CD4-positive, alpha-beta memory T cell (primary cell): ENCODE measurements around the gene AKAP12. TPM values are rescaled to one million over a fixed set of nuclear protein-coding genes. Genes with fewer than 3 reads are reported as not detected.

Experiments used
- CTCF ChIA-PET: fragments of 350-600 bp; sonication (Branson Sonifier 250); formaldehyde crosslinking; loops from one replicate; lab custom pipeline; 2021; ENCODE audit warnings: inconsistent platforms; ENCODE audit not compliant: partially characterized antibody; lab: Charles Lee
- POLR2A ChIA-PET: fragments of 350-600 bp; sonication (Branson Sonifier 250); formaldehyde crosslinking; loops from one replicate; lab custom pipeline; 2021; ENCODE audit not compliant: partially characterized antibody; lab: Charles Lee
- DNase-seq, 5 donors: peaks; one replicate each; pipeline versions ENCODE4 v3.0.0 to v3.0.0-alpha.2; 2020 to 2022; ENCODE audit warnings: mixed read lengths in 1 of 5
- H3K27ac ChIP-seq: one replicate; pipeline ENCODE4 v1.7.0; 2013; ENCODE audit warnings: low read depth, low read length
- H3K27me3 ChIP-seq: 2 replicates; pipeline ENCODE4 v1.7.0; 2013; ENCODE audit warnings: mild to moderate bottlenecking, low read length, moderate library complexity; ENCODE audit not compliant: insufficient read depth
- H3K36me3 ChIP-seq: 2 replicates; pipeline ENCODE4 v1.7.0; 2013; ENCODE audit warnings: mild to moderate bottlenecking, low read length, moderate library complexity; ENCODE audit not compliant: insufficient read depth
- H3K4me1 ChIP-seq: 2 replicates; pipeline ENCODE4 v1.7.0; 2013; ENCODE audit warnings: mild to moderate bottlenecking, low read length, moderate library complexity; ENCODE audit not compliant: insufficient read depth
- H3K4me3 ChIP-seq, 2 donors: one replicate each; pipeline ENCODE4 v1.7.0; 2013; ENCODE audit warnings: low read length in 2 of 2, mild to moderate bottlenecking in 1 of 2
- H3K9me3 ChIP-seq, 2 donors: one replicate each; pipeline ENCODE4 v1.7.0; 2013; ENCODE audit warnings: low read length in 2 of 2, control low read depth in 1 of 2; ENCODE audit not compliant: control insufficient read depth in 1 of 2
- H3K27ac Mint-ChIP-seq, 7 donors: one replicate each; pipeline ENCODE4 v1.8.0; 2020 to 2021; ENCODE audit warnings: mixed read lengths in 7 of 7, mild to moderate bottlenecking in 6 of 7, inconsistent platforms in 3 of 7, moderate library complexity in 3 of 7
- H3K27me3 Mint-ChIP-seq, 2 donors: one replicate each; pipeline ENCODE4 v1.8.0; 2020 to 2021; ENCODE audit warnings: mixed read lengths in 2 of 2
- H3K36me3 Mint-ChIP-seq, 2 donors: one replicate each; pipeline ENCODE4 v1.8.0; 2020 to 2021; ENCODE audit warnings: mixed read lengths in 2 of 2, inconsistent platforms in 1 of 2, mild to moderate bottlenecking in 1 of 2
- H3K4me1 Mint-ChIP-seq, 4 donors: one replicate each; pipeline ENCODE4 v1.8.0; 2020 to 2021; ENCODE audit warnings: mixed read lengths in 4 of 4, mild to moderate bottlenecking in 1 of 4
- H3K4me3 Mint-ChIP-seq, 8 donors: one replicate each; pipeline ENCODE4 v1.8.0; 2020 to 2021; ENCODE audit warnings: mixed read lengths in 8 of 8, mild to moderate bottlenecking in 7 of 8, moderate library complexity in 6 of 8, inconsistent platforms in 3 of 8
- H3K9me3 Mint-ChIP-seq, 8 donors: one replicate each; pipeline ENCODE4 v1.8.0; 2020 to 2021; ENCODE audit warnings: mixed read lengths in 8 of 8, mild to moderate bottlenecking in 5 of 8, inconsistent platforms in 3 of 8, moderate library complexity in 1 of 8
- intact Hi-C: fragments of 100-400 bp; cut with micrococcal nuclease; formaldehyde crosslinking; loops from one replicate; pipeline ENCODE4 v1.15.1; 2023
- polyA plus RNA-seq, 2 donors: library from polyadenylated mRNA; unstranded; fragments of 300-500 nt; fragmentation: Illumina TruSeq; gene quantifications; one replicate each; pipeline ENCODE4 v1.2.3, GENCODE V29; 2021
- total RNA-seq, 2 experiments: library from RNA; stranded (reverse); gene quantifications; one replicate each; pipeline ENCODE4 v1.2.3, GENCODE V29; 2021

The AKAP12 gene
- total and polyA plus RNA-seq, 4 experiments from 2014 or later = 0.96 to 1.1 TPM; not detected in 2

DNA sequence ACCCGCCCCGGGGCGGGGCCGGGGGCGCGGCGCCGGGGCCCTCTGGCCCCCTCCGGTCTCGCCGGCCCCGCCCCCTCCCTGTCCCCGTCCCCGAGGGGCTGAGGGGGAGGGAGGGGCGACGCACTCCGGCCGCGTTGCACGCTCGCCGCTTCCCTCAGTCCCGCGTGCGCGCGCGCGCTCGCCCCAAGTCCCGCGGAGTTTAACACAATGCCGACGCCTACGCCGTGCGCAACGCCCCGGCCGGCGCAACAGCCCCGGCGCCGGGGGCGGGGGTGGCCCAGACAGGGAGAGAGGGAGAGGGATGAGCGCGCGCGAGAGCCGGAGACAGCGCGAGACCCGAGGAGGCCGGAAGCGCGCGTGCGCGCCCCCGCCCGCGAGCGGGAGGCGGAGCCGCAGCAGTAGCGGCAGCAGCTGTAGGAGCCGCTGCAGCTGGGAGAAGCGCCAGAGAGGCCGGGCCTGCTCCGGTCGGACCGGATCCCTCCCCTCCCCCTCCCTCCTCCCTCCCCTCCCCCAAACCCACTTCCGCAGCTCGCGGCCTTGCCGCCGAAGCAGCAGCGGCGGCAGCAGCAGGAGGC is 150.6 kb downstream of the AKAP12 start:
- Histone ChIP-seq H3K27me3 (no peaks in the 10 kb centered on the region), H3K27ac (peak overlapping the region; percentile 83), H3K36me3 (no peaks in the 10 kb centered on the region), H3K4me3 (peak overlapping the region in 1 of 2 donors; percentile 86), H3K4me1 (peaks cover 71% of the 10 kb centered on the region), H3K9me3 (no peaks in the 10 kb centered on the region)
- intact Hi-C loops = loop anchor here (1.0 to 5.0 kb wide), 9 partner anchors 10 to 1592 kb away; partner anchors contain the start of genes FBXO5, MTHFD1L and RMND1
- H3K4me3 Mint-ChIP-seq = peak overlapping the region; percentile 29 to 93 (median 74)
- peaks cover 0 to 4% (median 0%) of the 10 kb centered on the region in 8 donors for H3K9me3 Mint-ChIP-seq
- peaks cover 38 to 76% (median 55%) of the 10 kb centered on the region in 4 donors for H3K4me1 Mint-ChIP-seq
- peak overlapping the region; percentile 74 to 99 (median 82) for H3K27ac Mint-ChIP-seq
- H3K27me3 Mint-ChIP-seq = peaks cover 0 to 2% of the 10 kb centered on the region in 2 donors
- peak; percentile 98 to 99 (median 99) for DNase-seq
- ChIA-PET CTCF (interaction anchor here (0.7 to 2.7 kb wide), 10 partner anchors 10 to 65 kb away, joined by 3 to 17 read pairs (median 4); no protein-coding TSS in a partner anchor), POLR2A (interaction anchor here (0.6 to 4.3 kb wide), 24 partner anchors 9 to 920 kb away, joined by 3 to 172 read pairs (median 6); partner anchors contain the start of gene RMND1)
- peaks cover 0 to 22% of the 10 kb centered on the region in 2 donors for H3K36me3 Mint-ChIP-seq

DNA sequence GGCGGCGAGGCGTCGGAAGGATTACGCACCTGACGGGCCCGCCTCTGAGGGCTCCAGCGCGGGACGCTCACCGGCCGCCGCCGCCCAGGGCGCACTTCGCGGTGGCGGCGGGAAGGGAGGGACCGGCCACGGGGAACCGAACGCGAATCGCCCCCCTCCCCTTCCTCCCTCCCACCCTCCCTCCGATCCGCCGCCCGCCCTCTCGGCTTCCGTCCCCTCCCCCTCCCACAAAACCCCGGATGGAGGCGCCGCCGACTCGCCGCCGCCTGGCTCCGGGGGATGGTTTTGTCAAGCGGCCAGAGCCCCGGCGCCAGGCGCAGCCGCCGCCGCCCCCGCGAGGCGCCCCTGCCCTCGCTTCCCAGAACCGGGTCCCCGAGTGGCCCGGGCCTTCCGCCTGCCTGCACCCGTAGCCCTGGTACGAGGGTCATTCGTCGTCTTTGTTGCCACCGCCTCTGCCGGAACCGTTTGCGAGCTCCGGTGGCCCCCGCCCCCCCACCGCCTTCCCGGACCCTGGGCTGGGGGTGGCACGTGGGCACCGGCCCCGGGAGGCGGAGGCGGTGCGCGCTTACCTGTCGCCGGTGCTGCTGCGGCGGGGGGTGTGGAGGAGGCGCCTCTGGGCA is 151.2 kb downstream of the AKAP12 start:
- Mint-ChIP-seq H3K27ac (peak overlapping the region in 3 of 7 donors; percentile 82 to 99 (median 86)), H3K36me3 (peaks cover 0 to 22% of the 10 kb centered on the region in 2 donors), H3K4me3 (peak overlapping the region in 5 of 8 donors; percentile 36 to 98 (median 91)), H3K4me1 (peaks cover 39 to 74% (median 55%) of the 10 kb centered on the region in 4 donors), H3K9me3 (peaks cover 0 to 4% (median 0%) of the 10 kb centered on the region in 8 donors), H3K27me3 (peaks cover 0 to 2% of the 10 kb centered on the region in 2 donors)
- Histone ChIP-seq H3K9me3 (no peaks in the 10 kb centered on the region), H3K27me3 (no peaks in the 10 kb centered on the region), H3K36me3 (no peaks in the 10 kb centered on the region), H3K4me1 (peaks cover 70% of the 10 kb centered on the region), H3K27ac (peak overlapping the region; percentile 83), H3K4me3 (peak overlapping the region in 1 of 2 donors; percentile 86)
- CTCF ChIA-PET = interaction anchor here (1.1 to 2.7 kb wide), 5 partner anchors 9 to 23 kb away, joined by 3 to 17 read pairs (median 7); no protein-coding TSS in a partner anchor
- intact Hi-C loops = loop anchor here (1.0 to 5.0 kb wide), 9 partner anchors 11 to 1592 kb away; partner anchors contain the start of genes FBXO5, MTHFD1L and RMND1
- peak in 4 of 5 donors; percentile 84 to 89 (median 86) for DNase-seq
- POLR2A ChIA-PET = interaction anchor here (0.8 to 4.3 kb wide), 21 partner anchors 8 to 919 kb away, joined by 3 to 172 read pairs (median 6); partner anchors contain the start of gene RMND1

DNA sequence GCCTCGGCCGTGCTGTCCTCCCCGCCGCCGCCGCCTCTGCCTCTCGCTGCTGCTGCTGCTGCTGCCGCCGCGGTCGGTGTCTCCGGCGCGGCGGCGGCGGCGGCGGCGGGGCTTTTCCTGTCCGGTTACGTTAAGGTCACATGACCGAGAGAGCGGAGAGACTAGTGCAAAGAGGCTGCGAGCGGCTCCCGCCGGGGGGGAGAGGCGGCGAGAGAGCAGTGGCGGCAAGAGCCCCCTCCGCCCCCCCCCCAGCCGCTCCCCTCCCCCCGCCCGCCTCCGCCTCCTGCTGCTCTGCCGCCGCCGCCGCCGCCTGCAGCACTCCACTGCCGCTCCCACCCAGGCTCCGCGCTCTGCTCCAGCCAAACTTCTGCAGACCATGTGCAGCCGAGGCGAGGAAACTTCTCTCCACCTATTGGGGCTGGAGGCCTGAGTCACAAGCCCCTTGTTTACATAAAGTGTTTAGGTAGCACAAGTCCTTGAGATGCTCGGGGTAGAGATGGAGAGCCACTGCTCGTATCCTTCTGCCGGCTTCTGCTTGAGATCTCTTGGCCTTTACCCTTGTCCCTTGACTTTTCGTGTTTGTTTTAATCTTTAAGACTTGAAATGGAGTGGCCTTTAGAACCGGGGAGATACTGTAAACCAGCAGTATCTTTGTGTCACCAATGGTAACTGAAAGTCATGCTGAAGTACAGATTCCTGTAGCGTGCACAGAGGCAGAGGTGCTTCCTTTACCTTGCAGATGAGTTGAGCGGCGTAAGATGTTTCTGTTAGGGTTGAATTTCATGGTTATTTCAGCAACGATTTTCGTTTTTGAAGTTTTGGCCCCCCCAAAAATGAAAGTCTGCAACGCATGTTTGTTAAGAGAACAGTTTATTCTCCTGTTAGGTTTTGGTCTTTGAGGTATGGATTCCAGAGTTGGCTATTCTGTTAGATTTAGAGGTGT is 152.0 kb downstream of the AKAP12 start, which contains the start of gene ZBTB2:
Gene ZBTB2, minus strand, starts transcription at position 89 of the 943 bp plus-strand sequence. CDS start 17,922 bp downstream, outside the sequence.
- Mint-ChIP-seq H3K4me1 (peaks cover 42 to 78% (median 58%) of the 10 kb centered on the region in 4 donors), H3K27me3 (peaks cover 0 to 2% of the 10 kb centered on the region in 2 donors), H3K4me3 (peak within 1 kb of the TSS; percentile 91 to 98 (median 96)), H3K36me3 (peaks cover 3 to 26% of the 10 kb centered on the region in 2 donors), H3K27ac (peak within 1 kb of the TSS; percentile 95 to 99 (median 98)), H3K9me3 (peaks cover 0 to 4% (median 0%) of the 10 kb centered on the region in 8 donors)
- no peaks in the 10 kb centered on the region for H3K36me3 ChIP-seq
- H3K9me3 ChIP-seq = no peaks in the 10 kb centered on the region
- H3K27ac ChIP-seq = peak within 1 kb of the TSS; percentile 83
- peak; percentile 64 to 84 (median 66) for DNase-seq
- peak within 1 kb of the TSS; percentile 53 to 86 for H3K4me3 ChIP-seq
- peaks cover 72% of the 10 kb centered on the region for H3K4me1 ChIP-seq
- intact Hi-C loops = loop anchor here (1.0 to 5.0 kb wide), 9 partner anchors 9 to 1591 kb away; partner anchors contain the start of genes FBXO5 and MTHFD1L
- ChIA-PET CTCF (interaction anchor here (2.3 to 6.3 kb wide), 3 partner anchors 14 to 22 kb away, joined by 7 to 55 read pairs (median 17); no protein-coding TSS in a partner anchor), POLR2A (interaction anchor here (1.3 to 4.3 kb wide), 13 partner anchors 10 to 910 kb away, joined by 3 to 172 read pairs (median 11); partner anchors contain the start of gene RMND1)
- no peaks in the 10 kb centered on the region for H3K27me3 ChIP-seq

DNA sequence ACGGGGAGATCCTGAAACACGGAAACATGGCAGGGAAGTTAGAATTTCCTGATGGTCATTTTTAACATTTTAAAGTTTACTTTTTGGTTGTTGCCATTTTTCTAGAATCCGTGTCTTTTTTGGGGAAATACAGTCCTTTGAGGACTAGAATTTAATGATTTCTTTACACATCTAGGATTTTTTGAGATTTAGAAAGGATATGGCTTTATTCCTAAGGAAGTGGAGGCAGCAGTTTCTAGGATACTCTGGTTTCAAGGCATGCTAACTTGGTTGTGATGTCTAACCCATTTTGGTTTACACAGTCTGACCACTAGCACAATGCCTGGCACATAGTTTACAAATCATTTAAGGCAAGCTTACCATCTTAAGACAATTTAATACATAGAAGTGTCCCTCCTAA is 152.7 kb downstream of the AKAP12 start:
- H3K36me3 ChIP-seq = no peaks in the 10 kb centered on the region
- intact Hi-C loops = loop anchor here (1.0 to 5.0 kb wide), 5 partner anchors 8 to 910 kb away; partner anchors contain the start of gene MTHFD1L
- Mint-ChIP-seq H3K9me3 (peaks cover 0 to 4% (median 0%) of the 10 kb centered on the region in 8 donors), H3K36me3 (peaks cover 3 to 24% of the 10 kb centered on the region in 2 donors), H3K27me3 (peaks cover 0 to 2% of the 10 kb centered on the region in 2 donors), H3K4me1 (peaks cover 44 to 78% (median 59%) of the 10 kb centered on the region in 4 donors), H3K27ac (peak overlapping the region; percentile 95 to 99 (median 98)), H3K4me3 (peak overlapping the region; percentile 91 to 98 (median 96))
- no peaks in the 10 kb centered on the region for H3K27me3 ChIP-seq
- ChIA-PET CTCF (interaction anchor here (0.6 to 6.3 kb wide), 2 partner anchors 14 to 59 kb away, joined by 3 to 55 read pairs; no protein-coding TSS in a partner anchor), POLR2A (interaction anchor here (1.3 to 1.9 kb wide), 6 partner anchors 14 to 793 kb away, joined by 3 to 9 read pairs (median 4); partner anchors contain the start of gene RMND1)
- H3K9me3 ChIP-seq = no peaks in the 10 kb centered on the region
- peak overlapping the region; percentile 83 for H3K27ac ChIP-seq
- peaks cover 72% of the 10 kb centered on the region for H3K4me1 ChIP-seq
- H3K4me3 ChIP-seq = peak overlapping the region; percentile 53 to 86
- no peak for DNase-seq

DNA sequence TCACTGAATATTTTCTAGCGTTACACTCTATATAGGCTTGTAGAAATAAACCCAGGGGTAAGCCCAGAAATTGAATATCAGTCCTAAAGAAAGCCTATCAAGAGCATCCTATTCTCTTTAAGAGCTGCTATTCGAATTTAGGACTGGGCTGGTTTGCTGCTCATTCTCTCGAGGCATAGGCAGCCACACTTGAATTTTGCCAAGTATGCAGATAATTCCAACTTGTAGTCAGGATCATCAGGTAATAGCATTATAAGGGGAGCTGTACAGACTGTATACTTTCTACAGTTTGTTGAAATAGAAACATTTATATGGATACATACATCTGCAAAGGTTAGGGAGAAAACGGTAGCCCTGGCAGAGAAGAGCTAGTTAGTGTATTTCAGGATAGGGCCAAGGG is 153.6 kb downstream of the AKAP12 start:
- H3K4me3 ChIP-seq = no peak overlapping the region
- Mint-ChIP-seq H3K4me3 (peak overlapping the region; percentile 91 to 98 (median 96)), H3K9me3 (peaks cover 0 to 4% (median 0%) of the 10 kb centered on the region in 8 donors), H3K36me3 (peaks cover 3 to 29% of the 10 kb centered on the region in 2 donors), H3K27ac (peak overlapping the region in 6 of 7 donors; percentile 95 to 99 (median 98)), H3K27me3 (peaks cover 0 to 2% of the 10 kb centered on the region in 2 donors), H3K4me1 (peaks cover 47 to 79% (median 60%) of the 10 kb centered on the region in 4 donors)
- peaks cover 71% of the 10 kb centered on the region for H3K4me1 ChIP-seq
- H3K36me3 ChIP-seq = peaks cover 5% of the 10 kb centered on the region
- POLR2A ChIA-PET = interaction anchor here (1.0 to 3.8 kb wide), 8 partner anchors 13 to 792 kb away, joined by 3 to 16 read pairs (median 4); partner anchors contain the start of gene RMND1
- intact Hi-C loops = loop anchor here (5.0 kb wide), 3 partner anchors 56 to 909 kb away; partner anchors contain the start of gene MTHFD1L
- DNase-seq = no peak
- CTCF ChIA-PET = interaction anchor here (1.1 to 6.3 kb wide), 2 partner anchors 13 to 17 kb away, joined by 4 to 55 read pairs; no protein-coding TSS in a partner anchor
- no peaks in the 10 kb centered on the region for H3K9me3 ChIP-seq
- no peaks in the 10 kb centered on the region for H3K27me3 ChIP-seq
- peak overlapping the region; percentile 83 for H3K27ac ChIP-seq
